Stimulated activated CD8-positive, alpha-beta memory T cell treated with anti-CD3 and anti-CD28 coated beads, Interleukin-15, amount 100 ng/mL, for 48 hours (primary cell): ENCODE results near the gene TMEM239.
"Not testable (repeated sequence)": the region's sequence is repeated elsewhere in the genome, so short reads cannot be mapped to it uniquely, and the experiment has no call there.

Source experiments
- DNase-seq, 2 donors: peaks; one replicate each; pipeline ENCODE4 v3.0.0-alpha.2; 2020; ENCODE audit warnings: low read depth in 2 of 2

Gene TMEM239

GRCh38 chr20:2816030-2816582, at the start of gene TMEM239:
Gene TMEM239, plus strand, starts transcription at chr20:2816364. Its CDS starts 191 bp downstream, at chr20:2816555.
- no peak for DNase-seq

- no peak for DNase-seq
These were observed 48.2 kb upstream of the TMEM239 start for GRCh38 chr20:2767768-2768631.

GRCh38 chr20:2768632-2769015, 47.5 kb upstream of the TMEM239 start:
- DNase-seq = no peak

- not testable (repeated sequence) for DNase-seq
These were observed 46.1 kb upstream of the TMEM239 start for GRCh38 chr20:2770091-2770490.

- DNase-seq = no peak
These were observed 44.5 kb upstream of the TMEM239 start for GRCh38 chr20:2771631-2772080.

- DNase-seq = no peak
These were observed 42.4 kb upstream of the TMEM239 start for GRCh38 chr20:2773812-2774211.

GRCh38 chr20:2775139-2775538, 41.0 kb upstream of the TMEM239 start:
- no peak for DNase-seq

- no peak for DNase-seq
These were observed 37.4 kb upstream of the TMEM239 start for GRCh38 chr20:2778602-2779321.

- DNase-seq = no peak
These were observed 35.2 kb upstream of the TMEM239 start for GRCh38 chr20:2780948-2781347.

- no peak for DNase-seq
These were observed 32.1 kb upstream of the TMEM239 start for GRCh38 chr20:2783908-2784566.

- no peak for DNase-seq
These were observed 22.7 kb upstream of the TMEM239 start for GRCh38 chr20:2793471-2793870.

- no peak for DNase-seq
These were observed 21.9 kb upstream of the TMEM239 start for GRCh38 chr20:2794202-2794748.

GRCh38 chr20:2794866-2795447, 21.2 kb upstream of the TMEM239 start:
- no peak for DNase-seq

GRCh38 chr20:2795451-2795850, 20.7 kb upstream of the TMEM239 start:
- DNase-seq = no peak

- DNase-seq = no peak
These were observed 20.0 kb upstream of the TMEM239 start for GRCh38 chr20:2796011-2796660.

- no peak for DNase-seq
These were observed 18.8 kb upstream of the TMEM239 start for GRCh38 chr20:2797136-2797983.

GRCh38 chr20:2798095-2798805, 17.9 kb upstream of the TMEM239 start:
- no peak for DNase-seq

GRCh38 chr20:2798814-2799213, 17.4 kb upstream of the TMEM239 start:
- DNase-seq = no peak

- DNase-seq = no peak
These were observed 16.9 kb upstream of the TMEM239 start for GRCh38 chr20:2799271-2799670.
